H9 (cell line): ENCODE measurements around the gene ONECUT1. TPM values are rescaled to one million over a fixed set of nuclear protein-coding genes. Genes with fewer than 3 reads are reported as not detected.

Experiments
- DNase-seq: peaks from one replicate; pipeline ENCODE4 v3.0.0-alpha.2; 2017
- H2AFZ ChIP-seq: one replicate; pipeline ENCODE4 v1.6.1; 2013; ENCODE audit warnings: mild to moderate bottlenecking, low read length, control low read depth, moderate library complexity
- H2AK5ac ChIP-seq: 2 replicates; pipeline ENCODE4 v1.6.1; 2013; ENCODE audit warnings: low read length, control low read depth, mixed read lengths; ENCODE audit not compliant: insufficient read length
- H2BK120ac ChIP-seq: one replicate; pipeline ENCODE4 v1.6.1; 2013; ENCODE audit warnings: low read depth, mild to moderate bottlenecking, low read length, control low read depth, inconsistent platforms; ENCODE audit not compliant: poor library complexity, severe bottlenecking
- H2BK12ac ChIP-seq: 2 replicates; pipeline ENCODE4 v1.6.1; 2013; ENCODE audit warnings: low read length, control low read depth, mixed read lengths, low read depth; ENCODE audit not compliant: insufficient read length
- H2BK15ac ChIP-seq: 2 replicates; pipeline ENCODE4 v1.6.1; 2013; ENCODE audit warnings: low read depth, low read length, control low read depth
- H2BK20ac ChIP-seq: one replicate; pipeline ENCODE4 v1.6.1; 2013; ENCODE audit warnings: low read depth, mild to moderate bottlenecking, low read length, control low read depth, inconsistent platforms; ENCODE audit not compliant: poor library complexity, severe bottlenecking
- H2BK5ac ChIP-seq: 2 replicates; pipeline ENCODE4 v1.6.1; 2013; ENCODE audit warnings: low read length, control low read depth, mixed read lengths; ENCODE audit not compliant: insufficient read length
- H3K14ac ChIP-seq: 2 replicates; pipeline ENCODE4 v1.6.1; 2013; ENCODE audit warnings: low read length, control low read depth; ENCODE audit not compliant: insufficient read depth
- H3K18ac ChIP-seq: 2 replicates; pipeline ENCODE4 v1.6.1; 2013; ENCODE audit warnings: low read depth, mild to moderate bottlenecking, mixed read lengths, low read length, control low read depth; ENCODE audit not compliant: insufficient read length
- H3K23ac ChIP-seq: 2 replicates; pipeline ENCODE4 v1.6.1; 2013; ENCODE audit warnings: low read length, control low read depth, mixed read lengths, low read depth; ENCODE audit not compliant: insufficient read length
- H3K23me2 ChIP-seq: 2 replicates; pipeline ENCODE4 v1.6.1; 2013; ENCODE audit warnings: low read depth, mild to moderate bottlenecking, mixed read lengths, low read length, control low read depth; ENCODE audit not compliant: insufficient read length, poor library complexity, severe bottlenecking
- H3K27ac ChIP-seq: 2 replicates; pipeline ENCODE4 v1.5.1; 2013; ENCODE audit warnings: low read length, control low read depth, mixed read lengths, low read depth; ENCODE audit not compliant: insufficient read length
- H3K27me3 ChIP-seq: 2 replicates; pipeline ENCODE4 v1.6.1; 2013; ENCODE audit warnings: low read length, control low read depth, inconsistent platforms; ENCODE audit not compliant: insufficient read depth
- H3K4ac ChIP-seq: 2 replicates; pipeline ENCODE4 v1.6.1; 2013; ENCODE audit warnings: low read depth, mild to moderate bottlenecking, control low read depth, inconsistent platforms, low read length, moderate library complexity
- H3K4me1 ChIP-seq: 2 replicates; pipeline ENCODE4 v1.6.1; 2013; ENCODE audit warnings: low read length, control low read depth, inconsistent platforms; ENCODE audit not compliant: insufficient read depth
- H3K4me2 ChIP-seq: 2 replicates; pipeline ENCODE4 v1.6.1; 2013; ENCODE audit warnings: low read length, control low read depth, mixed read lengths; ENCODE audit not compliant: insufficient read length, insufficient read depth
- H3K56ac ChIP-seq: 2 replicates; pipeline ENCODE4 v1.6.1; 2013; ENCODE audit warnings: low read depth, mild to moderate bottlenecking, mixed read lengths, low read length, control low read depth; ENCODE audit not compliant: insufficient read length
- H3K79me1 ChIP-seq: 2 replicates; pipeline ENCODE4 v1.6.1; 2013; ENCODE audit warnings: low read depth, mild to moderate bottlenecking, moderate library complexity, low read length, control low read depth, inconsistent platforms; ENCODE audit not compliant: insufficient read depth, poor library complexity, severe bottlenecking
- H3K79me2 ChIP-seq: 2 replicates; pipeline ENCODE4 v1.6.1; 2013; ENCODE audit warnings: low read length, control low read depth, inconsistent platforms; ENCODE audit not compliant: insufficient read depth
- H3K9ac ChIP-seq: 2 replicates; pipeline ENCODE4 v1.6.1; 2013; ENCODE audit warnings: low read length, control low read depth, mixed read lengths; ENCODE audit not compliant: insufficient read length; ENCODE audit errors: extremely low read depth
- H3K9me3 ChIP-seq: one replicate; pipeline ENCODE4 v1.6.1; 2013; ENCODE audit warnings: low read depth, low read length, inconsistent platforms; ENCODE audit not compliant: control insufficient read depth
- H3T11ph ChIP-seq: one replicate; pipeline ENCODE4 v1.6.1; 2013; ENCODE audit warnings: mild to moderate bottlenecking, low read length, control low read depth, inconsistent platforms
- H4K20me1 ChIP-seq: one replicate; pipeline ENCODE4 v1.6.1; 2013; ENCODE audit not compliant: control insufficient read depth, insufficient read length, insufficient read depth
- H4K5ac ChIP-seq: 2 replicates; pipeline ENCODE4 v1.6.1; 2013; ENCODE audit warnings: low read depth, mild to moderate bottlenecking, mixed read lengths, low read length, control low read depth; ENCODE audit not compliant: insufficient read length
- H4K8ac ChIP-seq: replicated peaks from 2 replicates; pipeline ENCODE4 v1.6.1; 2013; ENCODE audit warnings: low read length, control low read depth, mixed read lengths, low read depth; ENCODE audit not compliant: insufficient read length
- H4K91ac ChIP-seq: 2 replicates; pipeline ENCODE4 v1.6.1; 2013; ENCODE audit warnings: low read depth, mild to moderate bottlenecking, moderate library complexity, mixed read lengths, low read length, control low read depth; ENCODE audit not compliant: insufficient read length
- H3K27ac Mint-ChIP-seq, 3 experiments: 2 replicates in 2 of 3; 3 replicates in 1 of 3; pipeline ENCODE4 v1.8.0; 2020 to 2021; ENCODE audit warnings: mixed read lengths in 3 of 3, mild to moderate bottlenecking in 1 of 3, moderate library complexity in 1 of 3
- H3K27me3 Mint-ChIP-seq: 2 replicates; pipeline ENCODE4 v1.8.0; 2021; ENCODE audit warnings: low read depth, mild to moderate bottlenecking, moderate library complexity, mixed read lengths
- H3K36me3 Mint-ChIP-seq, 3 experiments: 2 replicates in 2 of 3; 3 replicates in 1 of 3; pipeline ENCODE4 v1.8.0; 2020 to 2021; ENCODE audit warnings: low read depth in 3 of 3, mixed read lengths in 3 of 3; ENCODE audit not compliant: insufficient read depth in 1 of 3
- H3K4me1 Mint-ChIP-seq, 2 experiments: 2 replicates each; pipeline ENCODE4 v1.8.0; 2020; ENCODE audit warnings: mixed read lengths in 2 of 2
- H3K4me3 Mint-ChIP-seq, 2 experiments: 2 replicates in 1 of 2; 3 replicates in 1 of 2; pipeline ENCODE4 v1.8.0; 2020 to 2021; ENCODE audit warnings: mild to moderate bottlenecking in 2 of 2, mixed read lengths in 2 of 2, moderate library complexity in 1 of 2
- H3K9me3 Mint-ChIP-seq, 2 experiments: 2 replicates in 1 of 2; 3 replicates in 1 of 2; pipeline ENCODE4 v1.8.0; 2020; ENCODE audit warnings: mild to moderate bottlenecking in 2 of 2, mixed read lengths in 2 of 2, moderate library complexity in 1 of 2
- WGBS: extraction: QIAGEN DNeasy Blood & Tissue Kit; methylation state at CpG from one replicate; pipeline ENCODE4 v1.1.7; 2013; ENCODE audit warnings: missing lambda C conversion rate, low lambda C conversion rate, mixed read lengths; ENCODE audit not compliant: insufficient read length; ENCODE audit errors: extremely low coverage; 5-methylcytosine and 5-hydroxymethylcytosine counted together
- total RNA-seq: library from RNA; stranded (reverse); gene quantifications from 2 replicates; pipeline ENCODE4 v1.2.1, GENCODE V29; 2021
- TF ChIP-seq, protein P1 (sequence below): fragments of 200-600 bp; sonication (generic); conservative IDR thresholded peaks from 3 replicates; pipeline ENCODE4 v1.8.0; 2021; ENCODE audit warnings: antibody characterized with exemption, mild to moderate bottlenecking

Gene ONECUT1
- total RNA-seq, 1 experiment from 2014 or later, result 14.1 TPM

DNA sequence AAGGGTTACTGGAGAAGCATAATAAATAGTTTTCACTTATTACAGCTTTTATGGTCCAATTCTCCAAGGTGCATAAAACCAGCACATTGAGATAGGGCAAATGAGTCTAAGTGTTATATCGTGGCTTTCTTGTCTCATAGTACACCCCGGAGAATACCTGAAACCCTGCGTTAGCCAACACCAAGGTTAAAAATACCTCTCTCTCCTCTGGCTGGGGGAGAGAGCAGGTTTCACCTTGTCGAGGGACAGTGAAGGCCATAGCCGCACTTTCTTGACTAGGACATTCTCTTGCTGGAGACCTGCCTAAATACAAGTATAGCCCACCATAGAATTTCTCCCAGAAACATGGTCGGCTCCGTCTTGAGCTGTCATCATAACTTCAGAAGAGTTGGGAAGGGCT is 59.5 kb downstream of the ONECUT1 start:
- Histone ChIP-seq H2BK5ac (no peak overlapping the region), H3K23ac (no peak overlapping the region), H2BK15ac (no peak overlapping the region), H4K5ac (no peak overlapping the region), H2BK20ac (no peak overlapping the region), H3K27ac (no peak overlapping the region), H4K91ac (no peak overlapping the region), H2BK12ac (no peak overlapping the region), H3K56ac (no peak overlapping the region), H4K8ac (no peak overlapping the region), H3K79me1 (no peaks in the 10 kb centered on the region), H2BK120ac (no peak overlapping the region), H3K18ac (no peak overlapping the region), H4K20me1 (no peaks in the 10 kb centered on the region), H3K14ac (no peak overlapping the region), H3K79me2 (no peaks in the 10 kb centered on the region), H3K4ac (no peak overlapping the region), H3K23me2 (no peaks in the 10 kb centered on the region), H3K9ac (no peak overlapping the region), H3K27me3 (no peaks in the 10 kb centered on the region), H2AFZ (no peak overlapping the region), H2AK5ac (no peak overlapping the region), H3K9me3 (no peaks in the 10 kb centered on the region), H3T11ph (no peak overlapping the region), H3K4me2 (no peak overlapping the region), H3K4me1 (peaks cover 2% of the 10 kb centered on the region; the same call in 1 of the 2 replicates)
- Mint-ChIP-seq H3K9me3 (peaks cover 0 to 6% of the 10 kb centered on the region in 2 experiments; a peak in 4 of 5 replicates), H3K4me1 (peaks cover 17 to 22% of the 10 kb centered on the region in 2 experiments), H3K27ac (no peak overlapping the region), H3K36me3 (peaks cover 0 to 8% (median 0%) of the 10 kb centered on the region in 3 experiments; a peak in 2 of 7 replicates), H3K4me3 (no peak overlapping the region), H3K27me3 (no peaks in the 10 kb centered on the region; the same call in 1 of the 2 replicates)
- WGBS, result no CpG with 5 or more reads among the region's 7 CpGs
- DNase-seq, result no peak
- TF ChIP-seq, protein P1, sequence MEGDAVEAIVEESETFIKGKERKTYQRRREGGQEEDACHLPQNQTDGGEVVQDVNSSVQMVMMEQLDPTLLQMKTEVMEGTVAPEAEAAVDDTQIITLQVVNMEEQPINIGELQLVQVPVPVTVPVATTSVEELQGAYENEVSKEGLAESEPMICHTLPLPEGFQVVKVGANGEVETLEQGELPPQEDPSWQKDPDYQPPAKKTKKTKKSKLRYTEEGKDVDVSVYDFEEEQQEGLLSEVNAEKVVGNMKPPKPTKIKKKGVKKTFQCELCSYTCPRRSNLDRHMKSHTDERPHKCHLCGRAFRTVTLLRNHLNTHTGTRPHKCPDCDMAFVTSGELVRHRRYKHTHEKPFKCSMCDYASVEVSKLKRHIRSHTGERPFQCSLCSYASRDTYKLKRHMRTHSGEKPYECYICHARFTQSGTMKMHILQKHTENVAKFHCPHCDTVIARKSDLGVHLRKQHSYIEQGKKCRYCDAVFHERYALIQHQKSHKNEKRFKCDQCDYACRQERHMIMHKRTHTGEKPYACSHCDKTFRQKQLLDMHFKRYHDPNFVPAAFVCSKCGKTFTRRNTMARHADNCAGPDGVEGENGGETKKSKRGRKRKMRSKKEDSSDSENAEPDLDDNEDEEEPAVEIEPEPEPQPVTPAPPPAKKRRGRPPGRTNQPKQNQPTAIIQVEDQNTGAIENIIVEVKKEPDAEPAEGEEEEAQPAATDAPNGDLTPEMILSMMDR, result no peak
